ENCODE measurements around the gene DNAL4. TPM values are rescaled to one million over a fixed set of nuclear protein-coding genes. Genes with fewer than 3 reads are reported as not detected.

DNAL4 gene
- total and polyA plus RNA-seq, 2 donors (not counting 1 experiment from before 2014, with no cell fraction given): 9.9 to 10.3 TPM

DNA sequence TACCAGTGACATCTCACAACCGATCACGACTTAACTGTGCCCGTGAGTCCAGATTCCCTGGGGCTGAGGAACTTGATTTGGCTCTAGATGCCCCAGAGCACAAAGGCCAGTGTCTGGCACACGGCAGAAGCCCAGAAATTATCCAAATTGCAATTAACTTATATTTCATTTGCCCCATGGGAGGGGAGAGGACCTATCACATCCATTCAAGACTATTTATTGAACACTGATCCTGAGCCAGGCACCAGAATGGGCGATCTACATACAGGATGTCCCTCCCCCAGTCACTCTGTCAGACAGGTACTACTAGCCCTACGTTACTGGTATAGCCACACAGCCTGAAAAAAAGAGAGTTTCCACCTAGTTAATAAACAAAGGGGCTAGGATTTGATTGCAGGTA, 5.1 kb downstream of the DNAL4 start:
- ChIA-PET POLR2A (no interaction called here), CTCF (interaction anchor here (0.5 kb wide), 1 partner anchor 349 kb away, joined by 5 read pairs; no protein-coding TSS in a partner anchor)
- Mint-ChIP-seq H3K9me3 (ENCODE audit: insufficient read depth) (no peaks in the 10 kb centered on the region), H3K27me3 (no peaks in the 10 kb centered on the region), H3K4me3 (no peak overlapping the region), H3K27ac (no peak overlapping the region), H3K4me1 (peaks cover 7% of the 10 kb centered on the region)
- Histone ChIP-seq H3K79me2 (ENCODE audit: control insufficient read depth, insufficient read depth, low read length) (no peaks in the 10 kb centered on the region), H3K9me3 (ENCODE audit: control extremely low read depth in 1 of 3, control insufficient read depth in 2 of 3, insufficient read depth in 1 of 3, low read length in 2 of 3) (no peaks in the 10 kb centered on the region), H2AFZ (ENCODE audit: insufficient read depth, low read depth, low read length, poor library complexity, severe bottlenecking) (no peak overlapping the region), H3K4me3 (ENCODE audit: control extremely low read depth in 1 of 5, extremely low read depth in 1 of 5, insufficient read depth in 1 of 5, low read depth in 2 of 5, low read length in 4 of 5) (no peak overlapping the region), H4K20me1 (ENCODE audit: control insufficient read depth, insufficient read depth, low read length, poor library complexity, severe bottlenecking) (no peaks in the 10 kb centered on the region), H3K27me3 (replicated peaks in 1 of 4; ENCODE audit: control extremely low read depth in 1 of 4, control insufficient read depth in 3 of 4, insufficient read depth in 4 of 4, low read length in 3 of 4) (no peaks in the 10 kb centered on the region), H3K9ac (ENCODE audit: low read length) (no peak overlapping the region), H3K36me3 (replicated peaks in 1 of 2; ENCODE audit: control extremely low read depth in 1 of 2, control insufficient read depth in 1 of 2, extremely low read depth in 1 of 2, insufficient read depth in 2 of 2, low read length in 1 of 2) (peaks cover 0 to 4% of the 10 kb centered on the region in 2 experiments), H3K4me2 (replicated peaks; ENCODE audit: low read depth, low read length, poor library complexity, severe bottlenecking) (no peak overlapping the region), H3K27ac (ENCODE audit: low read length in 2 of 2) (no peak overlapping the region), H3K4me1 (ENCODE audit: control insufficient read depth in 2 of 2, insufficient read depth in 2 of 2, low read length in 2 of 2) (peaks cover 6 to 7% of the 10 kb centered on the region in 2 donors)
- ATAC-seq (ENCODE audit: low read depth): no peak
- 100% methylated on average over 2 of the region's 6 CpGs for WGBS (ENCODE audit: insufficient coverage)
- intact Hi-C loops (cut with micrococcal nuclease): no loop called here
- TF ChIP-seq EZH2 (IDR thresholded peaks at IDR 0.05; ENCODE audit: borderline replicate concordance, insufficient read depth, low read depth, low read length, poor library complexity, severe bottlenecking): no peak
- TF ChIP-seq, protein P1, sequence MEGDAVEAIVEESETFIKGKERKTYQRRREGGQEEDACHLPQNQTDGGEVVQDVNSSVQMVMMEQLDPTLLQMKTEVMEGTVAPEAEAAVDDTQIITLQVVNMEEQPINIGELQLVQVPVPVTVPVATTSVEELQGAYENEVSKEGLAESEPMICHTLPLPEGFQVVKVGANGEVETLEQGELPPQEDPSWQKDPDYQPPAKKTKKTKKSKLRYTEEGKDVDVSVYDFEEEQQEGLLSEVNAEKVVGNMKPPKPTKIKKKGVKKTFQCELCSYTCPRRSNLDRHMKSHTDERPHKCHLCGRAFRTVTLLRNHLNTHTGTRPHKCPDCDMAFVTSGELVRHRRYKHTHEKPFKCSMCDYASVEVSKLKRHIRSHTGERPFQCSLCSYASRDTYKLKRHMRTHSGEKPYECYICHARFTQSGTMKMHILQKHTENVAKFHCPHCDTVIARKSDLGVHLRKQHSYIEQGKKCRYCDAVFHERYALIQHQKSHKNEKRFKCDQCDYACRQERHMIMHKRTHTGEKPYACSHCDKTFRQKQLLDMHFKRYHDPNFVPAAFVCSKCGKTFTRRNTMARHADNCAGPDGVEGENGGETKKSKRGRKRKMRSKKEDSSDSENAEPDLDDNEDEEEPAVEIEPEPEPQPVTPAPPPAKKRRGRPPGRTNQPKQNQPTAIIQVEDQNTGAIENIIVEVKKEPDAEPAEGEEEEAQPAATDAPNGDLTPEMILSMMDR (IDR thresholded peaks at IDR 0.05): no peak
- DNase-seq: no peak

DNA sequence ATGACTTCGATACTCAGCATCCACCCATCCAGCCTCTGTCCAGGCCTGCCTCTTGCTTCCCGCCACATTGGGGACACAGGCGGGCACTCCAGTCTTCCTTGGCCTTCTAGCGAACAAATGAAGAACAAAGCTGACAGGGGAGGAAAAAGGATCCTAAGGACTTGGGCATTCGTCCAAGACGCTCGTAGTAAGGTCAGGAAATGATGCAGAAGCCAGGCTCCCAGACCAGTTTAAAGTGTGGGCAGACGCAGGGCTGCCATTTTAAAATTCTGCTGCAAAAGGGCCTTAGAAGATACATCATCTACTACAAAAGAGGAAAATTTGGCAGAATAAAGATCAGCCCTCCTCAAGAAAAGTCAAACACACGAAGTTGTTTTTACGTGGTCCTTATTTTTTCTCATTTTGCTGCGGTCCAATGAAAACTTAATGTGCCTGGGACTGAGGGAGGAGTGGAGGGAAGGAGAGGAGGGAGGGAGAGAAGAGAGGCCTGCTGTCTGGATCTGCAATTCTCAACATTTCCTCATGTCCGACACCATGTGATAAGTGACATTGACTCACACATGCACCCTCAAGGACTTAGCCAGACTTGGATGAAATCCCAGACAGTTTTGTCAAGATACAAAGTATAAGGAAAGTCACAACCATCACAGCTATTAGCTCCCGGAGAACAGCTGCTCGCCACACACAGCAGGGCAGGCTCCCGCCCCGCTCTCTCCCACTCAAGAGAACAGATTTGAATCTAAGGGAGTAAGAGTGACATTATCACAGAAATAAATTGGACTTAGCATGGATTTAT, 5.7 kb downstream of the DNAL4 start:
- TF ChIP-seq, protein P1 (IDR thresholded peaks at IDR 0.05): no peak
- Histone ChIP-seq H3K4me3 (ENCODE audit: control extremely low read depth in 1 of 5, extremely low read depth in 1 of 5, insufficient read depth in 1 of 5, low read depth in 2 of 5, low read length in 4 of 5) (no peak overlapping the region), H3K4me1 (ENCODE audit: control insufficient read depth in 2 of 2, insufficient read depth in 2 of 2, low read length in 2 of 2) (peaks cover 3 to 4% of the 10 kb centered on the region in 2 donors), H3K9ac (ENCODE audit: low read length) (no peak overlapping the region), H3K36me3 (replicated peaks in 1 of 2; ENCODE audit: control extremely low read depth in 1 of 2, control insufficient read depth in 1 of 2, extremely low read depth in 1 of 2, insufficient read depth in 2 of 2, low read length in 1 of 2) (peaks cover 0 to 4% of the 10 kb centered on the region in 2 experiments), H3K4me2 (replicated peaks; ENCODE audit: low read depth, low read length, poor library complexity, severe bottlenecking) (no peak overlapping the region), H3K79me2 (ENCODE audit: control insufficient read depth, insufficient read depth, low read length) (no peaks in the 10 kb centered on the region), H4K20me1 (ENCODE audit: control insufficient read depth, insufficient read depth, low read length, poor library complexity, severe bottlenecking) (no peaks in the 10 kb centered on the region), H3K27ac (ENCODE audit: low read length in 2 of 2) (no peak overlapping the region), H2AFZ (ENCODE audit: insufficient read depth, low read depth, low read length, poor library complexity, severe bottlenecking) (no peak overlapping the region), H3K27me3 (replicated peaks in 1 of 4; ENCODE audit: control extremely low read depth in 1 of 4, control insufficient read depth in 3 of 4, insufficient read depth in 4 of 4, low read length in 3 of 4) (no peaks in the 10 kb centered on the region), H3K9me3 (ENCODE audit: control extremely low read depth in 1 of 3, control insufficient read depth in 2 of 3, insufficient read depth in 1 of 3, low read length in 2 of 3) (no peaks in the 10 kb centered on the region)
- DNase-seq: no peak
- Mint-ChIP-seq H3K27me3 (no peaks in the 10 kb centered on the region), H3K4me1 (peaks cover 5% of the 10 kb centered on the region), H3K27ac (no peak overlapping the region), H3K9me3 (ENCODE audit: insufficient read depth) (no peaks in the 10 kb centered on the region), H3K4me3 (no peak overlapping the region)
- ATAC-seq (ENCODE audit: low read depth): no peak
- WGBS (ENCODE audit: insufficient coverage): 90% methylated on average over 9 of the region's 16 CpGs
- ChIA-PET CTCF (no interaction called here), POLR2A (no interaction called here)
- intact Hi-C loops (cut with micrococcal nuclease): no loop called here

All from B cell (primary cell).